B cell (primary cell): ENCODE data around the gene TPRG1L. TPM values are rescaled to one million over a fixed set of nuclear protein-coding genes. Genes with fewer than 3 reads are reported as not detected.
A peak's percentile ranks its signal among the peaks of the same experiment; 100 is the strongest.
"Not testable (repeated sequence)": the region's sequence is repeated elsewhere in the genome, so short reads cannot be mapped to it uniquely, and the experiment has no call there.

ENCODE experiments used
- ATAC-seq: fragments of 200-7000 bp; cut with Tn5 transposase; one replicate; pipeline ENCODE4 v1.10.0; 2021; ENCODE audit warnings: low read depth, mild to moderate bottlenecking, moderate number of reproducible peaks, moderate library complexity
- CTCF ChIA-PET: fragments of 350-600 bp; sonication (Branson Sonifier 250); formaldehyde crosslinking; loops from one replicate; lab custom pipeline; 2021; ENCODE audit warnings: antibody characterized with exemption, inconsistent platforms; lab: Charles Lee
- POLR2A ChIA-PET: fragments of 350-600 bp; sonication (Branson Sonifier 250); formaldehyde crosslinking; loops from one replicate; lab custom pipeline; 2021; ENCODE audit warnings: antibody characterized with exemption; lab: Charles Lee
- DNase-seq: peaks from one replicate; pipeline ENCODE4 v3.0.0; 2013
- H2AFZ ChIP-seq: 2 replicates; pipeline ENCODE4 v1.6.1; 2012; ENCODE audit warnings: mild to moderate bottlenecking, low read depth, low read length; ENCODE audit not compliant: insufficient read depth, poor library complexity, severe bottlenecking
- H3K27ac ChIP-seq, 2 donors: 1 replicate in 1 of 2; 2 replicates in 1 of 2; pipeline ENCODE4 v1.5.1; 2012 to 2013; ENCODE audit warnings: low read length in 2 of 2, mild to moderate bottlenecking in 2 of 2, moderate library complexity in 1 of 2
- H3K27me3 ChIP-seq, 4 experiments: fragments of 200-600 bp in 1 of 4; sonication (generic) in 1 of 4; replicated peaks in 1 of 4; 1 replicate in 2 of 4; 2 replicates in 2 of 4; pipeline versions ENCODE4 v1.6.1 to v1.7.0; 2013 to 2016; ENCODE audit warnings: low read length in 3 of 4, mild to moderate bottlenecking in 2 of 4, mixed read lengths in 1 of 4, moderate library complexity in 1 of 4; ENCODE audit not compliant: insufficient read depth in 4 of 4, control insufficient read depth in 3 of 4; ENCODE audit errors: control extremely low read depth in 1 of 4
- H3K36me3 ChIP-seq, 2 experiments: replicated peaks in 1 of 2; 1 replicate in 1 of 2; 2 replicates in 1 of 2; pipeline versions ENCODE4 v1.6.1 to v1.7.1; 2013; ENCODE audit warnings: low read length in 1 of 2; ENCODE audit not compliant: insufficient read depth in 2 of 2, control insufficient read depth in 1 of 2; ENCODE audit errors: control extremely low read depth in 1 of 2, extremely low read depth in 1 of 2
- H3K4me1 ChIP-seq, 2 donors: fragments of 200-600 bp in 1 of 2; sonication (generic) in 1 of 2; 1 replicate in 1 of 2; 2 replicates in 1 of 2; pipeline versions ENCODE4 v1.5.1 to v1.6.1; 2013 to 2017; ENCODE audit warnings: low read length in 2 of 2; ENCODE audit not compliant: control insufficient read depth in 2 of 2, insufficient read depth in 2 of 2
- H3K4me2 ChIP-seq: replicated peaks from 2 replicates; pipeline ENCODE3; 2012; ENCODE audit warnings: mild to moderate bottlenecking, low read depth, low read length; ENCODE audit not compliant: poor library complexity, severe bottlenecking
- H3K4me3 ChIP-seq, 5 experiments: fragments of 200-600 bp in 1 of 5; sonication (generic) in 1 of 5; 1 replicate in 3 of 5; 2 replicates in 2 of 5; pipeline versions ENCODE4 v1.5.1 to v1.7.0; 2011 to 2016; ENCODE audit warnings: low read length in 4 of 5, mild to moderate bottlenecking in 4 of 5, low read depth in 2 of 5, control low read depth in 1 of 5, moderate library complexity in 1 of 5; ENCODE audit not compliant: insufficient read depth in 1 of 5; ENCODE audit errors: control extremely low read depth in 1 of 5, extremely low read depth in 1 of 5
- H3K79me2 ChIP-seq: fragments of 200-600 bp; sonication (generic); one replicate; pipeline ENCODE4 v1.6.0; 2016; ENCODE audit warnings: low read length; ENCODE audit not compliant: control insufficient read depth, insufficient read depth
- H3K9ac ChIP-seq: fragments of 200-600 bp; sonication (generic); 2 replicates; pipeline ENCODE4 v1.6.1; 2017; ENCODE audit warnings: mild to moderate bottlenecking, low read length, moderate library complexity
- H3K9me3 ChIP-seq, 3 donors: one replicate each; pipeline versions ENCODE4 v1.6.1 to v1.7.1; 2013; ENCODE audit warnings: low read length in 2 of 3; ENCODE audit not compliant: control insufficient read depth in 2 of 3, insufficient read depth in 1 of 3; ENCODE audit errors: control extremely low read depth in 1 of 3
- H4K20me1 ChIP-seq: 2 replicates; pipeline ENCODE4 v1.6.0; 2012; ENCODE audit warnings: mild to moderate bottlenecking, low read length; ENCODE audit not compliant: insufficient read depth, control insufficient read depth, poor library complexity, severe bottlenecking
- H3K27ac Mint-ChIP-seq: one replicate; pipeline ENCODE4 v1.8.0; 2021; ENCODE audit warnings: mixed read lengths
- H3K27me3 Mint-ChIP-seq: one replicate; pipeline ENCODE4 v1.8.0; 2021; ENCODE audit warnings: mixed read lengths
- H3K4me1 Mint-ChIP-seq: one replicate; pipeline ENCODE4 v1.8.0; 2021; ENCODE audit warnings: mixed read lengths
- H3K4me3 Mint-ChIP-seq: one replicate; pipeline ENCODE4 v1.8.0; 2021; ENCODE audit warnings: mixed read lengths
- H3K9me3 Mint-ChIP-seq: one replicate; pipeline ENCODE4 v1.8.0; 2022; ENCODE audit warnings: mixed read lengths; ENCODE audit not compliant: insufficient read depth
- CTCF ChIP-seq: fragments of 200-600 bp; IDR thresholded peaks from one replicate; pipeline ENCODE4 v1.8.0; 2022; ENCODE audit warnings: antibody characterized with exemption, mild to moderate bottlenecking
- EZH2 ChIP-seq: IDR thresholded peaks from 2 replicates; pipeline ENCODE4 v1.6.1; 2012; ENCODE audit warnings: borderline replicate concordance, low read depth, mild to moderate bottlenecking, moderate library complexity, low read length; ENCODE audit not compliant: insufficient read depth, poor library complexity, severe bottlenecking
- WGBS: methylation state at CpG from one replicate; pipeline ENCODE4 v1.1.5; 2013; ENCODE audit warnings: missing lambda C conversion rate; ENCODE audit not compliant: insufficient coverage; 5-methylcytosine and 5-hydroxymethylcytosine counted together
- intact Hi-C: fragments of 100-400 bp; cut with micrococcal nuclease; formaldehyde crosslinking; loops from one replicate; pipeline ENCODE4 v1.10.0; 2022
- polyA minus RNA-seq: library from RNA; depleted of rRNA, polyadenylated mRNA; stranded (reverse); fragments of >200 nt; gene quantifications from 2 replicates; pipeline ENCODE4 v1.2.3, GENCODE V29; 2012
- polyA plus RNA-seq: library from polyadenylated mRNA; depleted of rRNA; stranded (reverse); fragments of >200 nt; gene quantifications from 2 replicates; pipeline ENCODE4 v1.2.3, GENCODE V29; 2012
- total RNA-seq, 2 donors: library from RNA; stranded (reverse); fragments of 120-200 nt in 1 of 2; gene quantifications; 1 replicate in 1 of 2; 2 replicates in 1 of 2; pipeline versions ENCODE4 v1.2.3 to v1.2.4, GENCODE V29; 2013 to 2022

TPRG1L gene
- total RNA-seq (47.5 and 48.6 TPM in 2 replicates), polyA plus RNA-seq (11.9 and 19.5 TPM in 2 replicates), polyA minus RNA-seq (21.3 and 25.0 TPM in 2 replicates)
- 16.0 TPM for total RNA-seq (2013)

- peaks cover 18 to 29% of the 10 kb centered on the region in 2 donors for H3K4me1 ChIP-seq
- ATAC-seq (peak; percentile 98), DNase-seq (peak; percentile 99)
- H3K27ac ChIP-seq = peak within 1 kb of the TSS; percentile 63 to 71
- no peaks in the 10 kb centered on the region for H3K9me3 Mint-ChIP-seq
- no peaks in the 10 kb centered on the region for H3K27me3 ChIP-seq
- intact Hi-C loops = loop anchor here (1.0 to 10.0 kb wide), 9 partner anchors 26 to 1210 kb away; partner anchors contain the start of genes C1orf174, CEP104, DFFB and LRRC47
- H3K4me1 Mint-ChIP-seq = peaks cover 48% of the 10 kb centered on the region
- H3K9ac ChIP-seq = peak within 1 kb of the TSS; percentile 89
- under 1% methylated on average over 108 of the region's 108 CpGs for whole genome bisulfite sequencing
- peak within 1 kb of the TSS; percentile 93 for H3K4me3 Mint-ChIP-seq
- peaks cover 12% of the 10 kb centered on the region for H3K79me2 ChIP-seq
- peaks cover 0 to 23% of the 10 kb centered on the region in 2 experiments for H3K36me3 ChIP-seq
- POLR2A ChIA-PET = interaction anchor here (0.6 kb wide), 1 partner anchor 276 kb away, joined by 3 read pairs; the partner anchor contains the start of gene C1orf174
- peaks cover 5% of the 10 kb centered on the region for H4K20me1 ChIP-seq
- H3K27ac Mint-ChIP-seq = peak within 1 kb of the TSS; percentile 92
- no peak for TF ChIP-seq EZH2
- no peak for TF ChIP-seq CTCF
- peak within 1 kb of the TSS; percentile 94 for H3K4me2 ChIP-seq
- no peaks in the 10 kb centered on the region for H3K27me3 Mint-ChIP-seq
- peak within 1 kb of the TSS; percentile 98 for H2AFZ ChIP-seq
- no peaks in the 10 kb centered on the region for H3K9me3 ChIP-seq
- CTCF ChIA-PET = interaction anchor here (1.1 to 1.7 kb wide), 3 partner anchors 9 to 59 kb away, joined by 3 to 6 read pairs (median 6); no protein-coding TSS in a partner anchor
- H3K4me3 ChIP-seq = peak within 1 kb of the TSS; percentile 58 to 97 (median 88)
These were observed at the start of gene TPRG1L for GRCh38 chr1:3624200-3625136. TPRG1L (plus strand) TSS chr1:3625015; CDS start chr1:3625073, 58 bp downstream.

DNA sequence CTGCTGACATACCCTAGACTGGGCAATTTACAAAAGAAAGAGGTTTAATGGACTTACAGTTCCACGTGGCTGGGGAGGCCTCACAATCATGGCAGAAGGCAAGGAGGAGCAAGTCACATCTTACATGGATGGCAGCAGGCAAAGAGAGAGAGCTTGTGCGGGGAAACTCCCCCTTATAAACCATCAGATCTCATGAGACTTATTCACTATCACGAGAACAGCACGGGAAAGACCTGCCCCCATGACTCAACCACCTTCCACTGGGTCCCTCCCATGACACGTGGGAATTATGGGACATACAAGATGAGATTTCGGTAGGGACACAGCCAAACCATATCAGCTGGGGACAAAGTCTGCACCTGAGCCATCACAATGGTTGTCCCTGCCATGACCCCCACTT, 49.3 kb upstream of the TPRG1L start:
- H2AFZ ChIP-seq, H3K9me3 Mint-ChIP-seq, POLR2A ChIA-PET, intact Hi-C loops, H3K36me3 ChIP-seq, H4K20me1 ChIP-seq, H3K79me2 ChIP-seq, H3K4me2 ChIP-seq, ATAC-seq, H3K4me3 ChIP-seq, H3K9ac ChIP-seq, CTCF ChIA-PET, H3K27me3 Mint-ChIP-seq, H3K4me3 Mint-ChIP-seq, H3K4me1 Mint-ChIP-seq, DNase-seq, H3K27ac ChIP-seq, H3K27me3 ChIP-seq, H3K27ac Mint-ChIP-seq: not testable (repeated sequence)
- 84% methylated on average over 2 of the region's 6 CpGs for WGBS
- peaks cover 0 to 41% (median 0%) of the 10 kb centered on the region in 3 donors for H3K9me3 ChIP-seq
- H3K4me1 ChIP-seq = peaks cover 9 to 16% of the 10 kb centered on the region in 2 donors
